ENCODE results near the gene C12orf57. TPM values are rescaled to one million over a fixed set of nuclear protein-coding genes. Genes with fewer than 3 reads are reported as not detected.

C12orf57 gene
- total and polyA plus RNA-seq, 12 donors = 134 to 654 (median 175) TPM

DNA sequence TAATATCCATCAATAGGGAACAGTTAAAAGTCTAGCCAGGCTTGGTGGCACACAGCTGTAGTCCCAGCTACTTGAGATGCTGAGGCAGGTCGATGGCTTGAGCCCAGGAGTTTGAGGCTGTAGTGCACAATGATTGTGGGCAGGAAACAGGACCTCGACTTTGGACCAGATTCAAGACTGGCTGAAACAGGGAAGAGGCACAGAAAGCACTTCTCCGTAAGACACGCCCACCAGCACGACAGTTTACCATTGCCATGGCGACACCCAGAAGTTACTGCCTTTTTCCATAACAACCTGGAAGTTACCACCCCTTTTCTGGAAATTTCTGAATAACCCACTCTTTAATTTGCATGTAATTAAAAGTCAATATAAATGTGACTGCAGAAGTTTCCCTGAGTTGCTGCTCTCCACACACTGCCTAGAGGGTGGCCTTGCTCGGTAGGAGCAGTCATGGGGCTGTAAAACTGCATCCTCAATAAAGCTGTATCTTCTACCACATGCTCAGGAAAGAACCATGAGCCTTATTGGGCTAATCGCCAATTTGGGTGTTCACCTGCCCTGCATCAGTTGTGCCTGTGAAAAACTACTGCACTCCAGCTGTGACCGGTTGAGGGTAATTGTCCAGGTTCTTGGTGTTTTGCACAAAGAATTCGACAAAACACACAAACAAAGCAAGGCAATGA is 43.8 kb upstream of the C12orf57 start:
- Histone ChIP-seq H3K27me3 (no peaks in the 10 kb centered on the region), H3K36me3 (no peaks in the 10 kb centered on the region), H3K4me1 (peaks cover 0 to 21% (median 11%) of the 10 kb centered on the region in 9 donors), H3K9me3 (no peaks in the 10 kb centered on the region), H3K27ac (peak overlapping the region in 1 of 10 donors; percentile 1), H3K4me3 (no peak overlapping the region)
- 57 to 69% methylated on average over 10 of the region's 10 CpGs for WGBS, 2 donors
- TF ChIP-seq, protein P1, sequence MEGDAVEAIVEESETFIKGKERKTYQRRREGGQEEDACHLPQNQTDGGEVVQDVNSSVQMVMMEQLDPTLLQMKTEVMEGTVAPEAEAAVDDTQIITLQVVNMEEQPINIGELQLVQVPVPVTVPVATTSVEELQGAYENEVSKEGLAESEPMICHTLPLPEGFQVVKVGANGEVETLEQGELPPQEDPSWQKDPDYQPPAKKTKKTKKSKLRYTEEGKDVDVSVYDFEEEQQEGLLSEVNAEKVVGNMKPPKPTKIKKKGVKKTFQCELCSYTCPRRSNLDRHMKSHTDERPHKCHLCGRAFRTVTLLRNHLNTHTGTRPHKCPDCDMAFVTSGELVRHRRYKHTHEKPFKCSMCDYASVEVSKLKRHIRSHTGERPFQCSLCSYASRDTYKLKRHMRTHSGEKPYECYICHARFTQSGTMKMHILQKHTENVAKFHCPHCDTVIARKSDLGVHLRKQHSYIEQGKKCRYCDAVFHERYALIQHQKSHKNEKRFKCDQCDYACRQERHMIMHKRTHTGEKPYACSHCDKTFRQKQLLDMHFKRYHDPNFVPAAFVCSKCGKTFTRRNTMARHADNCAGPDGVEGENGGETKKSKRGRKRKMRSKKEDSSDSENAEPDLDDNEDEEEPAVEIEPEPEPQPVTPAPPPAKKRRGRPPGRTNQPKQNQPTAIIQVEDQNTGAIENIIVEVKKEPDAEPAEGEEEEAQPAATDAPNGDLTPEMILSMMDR (IDR thresholded peaks at IDR 0.05) = no peak
- ATAC-seq = peak in 6 of 8 donors; percentile 12 to 46 (median 20)
- DNase-seq = peak; percentile 50 to 83
- intact Hi-C loops (cut with DNase I) = no loop called here

DNA sequence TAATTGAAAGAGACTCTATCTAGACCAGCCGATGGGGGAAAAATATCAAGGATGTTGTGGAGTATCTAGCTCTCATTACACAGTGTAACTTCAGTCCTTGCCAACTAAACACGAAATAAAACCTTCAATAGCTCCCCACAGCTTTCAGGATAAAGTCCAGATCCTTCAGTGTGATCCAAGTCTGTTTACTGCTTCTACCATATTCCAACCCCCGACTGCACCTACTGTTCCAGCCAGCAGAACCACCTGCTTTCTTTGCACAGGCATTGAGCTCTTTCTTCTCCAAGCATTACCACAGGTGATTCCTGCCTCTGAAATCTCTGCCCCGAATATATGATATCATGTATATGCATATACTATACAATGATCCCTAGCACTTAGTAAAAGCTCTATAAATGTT is 41.4 kb upstream of the C12orf57 start:
- H3K9me3 ChIP-seq = no peaks in the 10 kb centered on the region
- ATAC-seq (no peak), DNase-seq (no peak)
- TF ChIP-seq, protein P1 (IDR thresholded peaks at IDR 0.05) = no peak
- H3K27me3 ChIP-seq = no peaks in the 10 kb centered on the region
- no peak overlapping the region for H3K4me3 ChIP-seq
- intact Hi-C loops (cut with DNase I) = no loop called here
- WGBS, 2 donors = 88 to 92% methylated on average over 4 of the region's 4 CpGs
- no peak overlapping the region for H3K27ac ChIP-seq
- peaks cover 0 to 28% (median 11%) of the 10 kb centered on the region in 9 donors for H3K4me1 ChIP-seq
- peaks cover 0 to 12% (median 0%) of the 10 kb centered on the region in 9 donors for H3K36me3 ChIP-seq

DNA sequence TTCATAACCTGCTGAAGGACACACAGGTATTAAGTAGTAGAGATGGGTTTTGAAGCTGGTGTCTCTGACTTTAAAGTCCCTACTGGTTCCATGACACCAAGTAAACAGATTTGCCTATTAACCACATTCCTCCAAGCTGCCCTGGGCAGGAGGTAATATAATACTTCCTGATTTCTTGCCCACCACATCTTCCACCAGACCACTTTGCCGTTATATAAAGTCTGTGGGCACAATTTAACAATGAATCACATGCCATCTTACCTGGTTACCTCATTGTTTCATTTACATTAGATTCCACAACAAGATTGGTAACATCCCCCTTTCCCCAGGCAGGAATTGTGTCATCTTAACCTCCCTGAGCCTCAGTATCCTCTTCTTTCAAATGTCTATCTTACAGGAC is 40.1 kb upstream of the C12orf57 start:
- no peaks in the 10 kb centered on the region for H3K9me3 ChIP-seq
- H3K36me3 ChIP-seq = peaks cover 0 to 21% (median 0%) of the 10 kb centered on the region in 9 donors
- DNase-seq = no peak
- intact Hi-C loops (cut with DNase I) = no loop called here
- no peaks in the 10 kb centered on the region for H3K27me3 ChIP-seq
- H3K4me1 ChIP-seq = peaks cover 0 to 28% (median 11%) of the 10 kb centered on the region in 9 donors
- no peak for ATAC-seq
- TF ChIP-seq, protein P1 (IDR thresholded peaks at IDR 0.05) = no peak
- peak overlapping the region in 1 of 10 donors; percentile 90 for H3K27ac ChIP-seq
- H3K4me3 ChIP-seq = no peak overlapping the region
- WGBS, 2 donors = 84 to 88% methylated on average over 1 of the region's 1 CpG

DNA sequence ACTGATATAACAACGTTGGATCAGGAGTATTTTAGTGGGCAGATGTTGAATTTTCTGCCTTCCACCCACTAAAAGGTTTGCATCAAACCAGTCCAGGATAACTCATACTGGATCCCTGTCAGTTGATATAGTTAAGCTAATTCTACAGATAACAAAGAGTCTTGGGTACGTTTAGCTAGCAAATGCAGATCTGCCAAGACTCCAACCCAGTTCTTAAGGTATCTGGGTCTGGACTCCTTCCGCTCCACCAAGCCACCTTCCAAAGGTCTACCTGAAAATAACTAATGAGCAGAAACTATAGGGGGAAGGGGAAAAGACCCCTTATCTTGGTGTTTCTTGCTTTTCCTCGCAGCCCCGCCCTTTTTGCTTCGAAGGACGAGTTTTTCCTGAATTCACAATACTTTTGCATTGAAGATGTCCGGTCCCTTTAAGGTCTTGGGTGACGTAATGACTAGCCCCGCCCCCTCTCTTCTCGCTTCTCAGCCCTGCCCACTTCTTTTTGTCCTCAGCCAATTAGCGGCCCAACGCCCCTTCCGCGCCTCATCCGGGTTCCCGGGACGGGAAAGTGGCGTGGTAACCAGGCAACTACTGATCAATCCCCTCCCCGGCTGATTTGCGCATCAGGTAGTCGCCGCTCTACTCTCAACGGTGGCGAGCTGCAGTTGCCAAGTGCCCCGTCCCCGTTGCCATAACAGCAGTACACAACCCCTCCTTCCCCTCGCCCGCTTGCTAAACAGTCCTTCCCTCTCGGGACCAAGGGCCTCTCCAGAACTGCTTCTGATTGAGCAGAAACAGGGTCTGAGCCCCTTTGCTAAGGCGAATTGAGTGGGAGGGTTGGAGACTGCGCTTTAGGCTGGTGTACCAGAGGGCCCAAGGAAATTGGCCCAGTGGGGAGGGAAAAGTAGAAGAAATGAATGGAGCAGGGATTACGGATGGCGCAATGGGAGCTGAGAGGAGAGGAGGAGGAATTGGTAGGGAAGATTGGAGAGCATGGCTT is 39.2 kb upstream of the C12orf57 start, which contains the start of gene LRRC23:
Gene LRRC23, plus strand, starts transcription at position 543 of the 997 bp plus-strand sequence. CDS start 812 bp downstream, outside the sequence.
- H3K4me3 ChIP-seq = peak within 1 kb of the TSS; percentile 52 to 89 (median 76)
- H3K27ac ChIP-seq = peak within 1 kb of the TSS; percentile 30 to 90 (median 81)
- intact Hi-C loops (cut with DNase I) = no loop called here
- H3K36me3 ChIP-seq = peaks cover 0 to 21% (median 0%) of the 10 kb centered on the region in 9 donors
- peak; percentile 93 to 98 for DNase-seq
- H3K27me3 ChIP-seq = no peaks in the 10 kb centered on the region
- ATAC-seq = peak; percentile 94 to 99 (median 98)
- H3K4me1 ChIP-seq = peaks cover 0 to 22% (median 11%) of the 10 kb centered on the region in 9 donors
- no peaks in the 10 kb centered on the region for H3K9me3 ChIP-seq
- TF ChIP-seq, protein P1 (IDR thresholded peaks at IDR 0.05) = no peak
- WGBS, 2 donors = 4 to 5% methylated on average over 34 of the region's 34 CpGs
